ENCODE data around the gene UQCRHL.

UQCRHL gene

GRCh38 chr1:15758343-15758931, 49.0 kb downstream of the UQCRHL start, which contains the start of gene FBLIM1:
Gene FBLIM1, plus strand, starts transcription at chr1:15758795. Its CDS starts 6,189 bp downstream, at chr1:15764984.
- DNase-seq (ENCODE audit: low read depth), result no peak

- DNase-seq (ENCODE audit: low read depth), result no peak
Measured at GRCh38 chr1:15757575-15758342, 49.7 kb downstream of the UQCRHL start.
